Measurements from ENCODE around the gene SDK2.

Gene SDK2

GRCh38 chr17:73562896-73563295, 81.3 kb downstream of the SDK2 start:
- no peaks in the 10 kb centered on the region for H3K36me3 ChIP-seq (ENCODE audit: control insufficient read depth in 1 of 2, insufficient read depth in 2 of 2, low read length in 2 of 2)
- no peak overlapping the region for H3K27ac ChIP-seq (ENCODE audit: low read length)
- no peaks in the 10 kb centered on the region for H3K27me3 ChIP-seq (ENCODE audit: low read depth, low read length)
- no peaks in the 10 kb centered on the region for H3K4me1 ChIP-seq (ENCODE audit: control insufficient read depth in 1 of 2, insufficient read depth in 2 of 2, low read length in 2 of 2)
- H3K4me3 ChIP-seq (ENCODE audit: low read depth in 1 of 2, low read length in 2 of 2) = no peak overlapping the region
- no peaks in the 10 kb centered on the region for H3K9me3 ChIP-seq (ENCODE audit: control insufficient read depth in 1 of 2, low read length in 2 of 2)

- Histone ChIP-seq H3K4me3 (ENCODE audit: low read depth in 1 of 2, low read length in 2 of 2) (no peak overlapping the region), H3K27me3 (ENCODE audit: low read depth, low read length) (no peaks in the 10 kb centered on the region), H3K36me3 (ENCODE audit: control insufficient read depth in 1 of 2, insufficient read depth in 2 of 2, low read length in 2 of 2) (no peaks in the 10 kb centered on the region), H3K27ac (ENCODE audit: low read length) (no peak overlapping the region), H3K4me1 (ENCODE audit: control insufficient read depth in 1 of 2, insufficient read depth in 2 of 2, low read length in 2 of 2) (no peaks in the 10 kb centered on the region), H3K9me3 (ENCODE audit: control insufficient read depth in 1 of 2, low read length in 2 of 2) (no peaks in the 10 kb centered on the region)
Measured at GRCh38 chr17:73561111-73561510, 83.1 kb downstream of the SDK2 start.

DNA sequence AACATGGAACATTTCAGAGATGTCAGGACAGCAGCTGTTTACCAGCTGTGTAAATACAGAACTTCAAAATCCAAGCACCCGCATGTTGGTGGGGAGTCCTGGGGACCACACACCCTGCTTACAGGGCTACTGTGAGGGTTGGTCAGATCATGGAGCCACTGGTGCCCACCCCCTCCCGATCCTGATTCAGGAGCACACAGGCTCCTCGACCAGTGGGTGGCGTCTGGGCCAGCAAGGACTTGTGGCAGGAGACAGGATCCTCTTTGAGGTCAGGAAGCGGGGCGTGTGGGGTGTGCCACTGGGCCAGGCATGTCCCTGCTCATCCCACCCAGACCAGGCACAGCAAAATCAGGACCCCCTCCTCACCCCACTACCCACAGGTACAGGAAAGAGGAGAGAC, 83.6 kb downstream of the SDK2 start:
- H3K4me1 ChIP-seq (ENCODE audit: control insufficient read depth in 1 of 2, insufficient read depth in 2 of 2, low read length in 2 of 2) = no peaks in the 10 kb centered on the region

DNA sequence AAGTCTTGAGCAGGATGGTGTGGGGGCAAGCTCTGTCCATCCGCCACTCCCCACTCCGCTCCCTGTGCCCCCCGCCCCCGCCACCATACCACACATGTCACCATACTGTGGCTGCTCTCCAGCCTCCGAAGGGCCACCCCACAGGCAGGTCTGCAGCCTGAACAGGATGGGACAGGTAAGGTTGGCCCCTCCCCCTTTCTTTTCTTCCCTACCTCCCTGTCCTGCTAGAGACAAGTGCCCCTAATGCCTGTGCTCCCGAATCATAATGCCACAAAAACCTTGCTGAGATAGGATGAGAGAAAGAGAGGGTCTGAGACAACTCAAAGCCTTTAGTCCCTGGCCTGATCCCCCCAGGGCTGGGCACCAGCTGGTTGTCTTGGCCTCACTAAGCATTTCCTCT, 84.7 kb downstream of the SDK2 start:
- no peaks in the 10 kb centered on the region for H3K9me3 ChIP-seq (ENCODE audit: control insufficient read depth in 1 of 2, low read length in 2 of 2)
- H3K4me1 ChIP-seq (ENCODE audit: control insufficient read depth in 1 of 2, insufficient read depth in 2 of 2, low read length in 2 of 2) = no peaks in the 10 kb centered on the region
- H3K27me3 ChIP-seq (ENCODE audit: low read depth, low read length) = no peaks in the 10 kb centered on the region
- H3K27ac ChIP-seq (ENCODE audit: low read length) = no peak overlapping the region
- no peak overlapping the region for H3K4me3 ChIP-seq (ENCODE audit: low read depth in 1 of 2, low read length in 2 of 2)
- no peaks in the 10 kb centered on the region for H3K36me3 ChIP-seq (ENCODE audit: control insufficient read depth in 1 of 2, insufficient read depth in 2 of 2, low read length in 2 of 2)

More for the DNA sequence above, 83.6 kb downstream of the SDK2 start:
- no peaks in the 10 kb centered on the region for H3K9me3 ChIP-seq (ENCODE audit: control insufficient read depth in 1 of 2, low read length in 2 of 2)
- H3K4me3 ChIP-seq (ENCODE audit: low read depth in 1 of 2, low read length in 2 of 2) = no peak overlapping the region
- no peak overlapping the region for H3K27ac ChIP-seq (ENCODE audit: low read length)
- no peaks in the 10 kb centered on the region for H3K36me3 ChIP-seq (ENCODE audit: control insufficient read depth in 1 of 2, insufficient read depth in 2 of 2, low read length in 2 of 2)
- H3K27me3 ChIP-seq (ENCODE audit: low read depth, low read length) = no peaks in the 10 kb centered on the region

- no peaks in the 10 kb centered on the region for H3K36me3 ChIP-seq (ENCODE audit: control insufficient read depth in 1 of 2, insufficient read depth in 2 of 2, low read length in 2 of 2)
Measured at GRCh38 chr17:73555199-73555960, 88.9 kb downstream of the SDK2 start.

GRCh38 chr17:73554498-73554897, 89.7 kb downstream of the SDK2 start:
- H3K27me3 ChIP-seq (ENCODE audit: low read depth, low read length) = no peaks in the 10 kb centered on the region
- H3K9me3 ChIP-seq (ENCODE audit: control insufficient read depth in 1 of 2, low read length in 2 of 2) = no peaks in the 10 kb centered on the region
- H3K4me3 ChIP-seq (ENCODE audit: low read depth in 1 of 2, low read length in 2 of 2) = no peak overlapping the region
- no peaks in the 10 kb centered on the region for H3K36me3 ChIP-seq (ENCODE audit: control insufficient read depth in 1 of 2, insufficient read depth in 2 of 2, low read length in 2 of 2)
- H3K4me1 ChIP-seq (ENCODE audit: control insufficient read depth in 1 of 2, insufficient read depth in 2 of 2, low read length in 2 of 2) = no peaks in the 10 kb centered on the region
- H3K27ac ChIP-seq (ENCODE audit: low read length) = no peak overlapping the region

More at GRCh38 chr17:73555199-73555960, 88.9 kb downstream of the SDK2 start:
- Histone ChIP-seq H3K27me3 (ENCODE audit: low read depth, low read length) (no peaks in the 10 kb centered on the region), H3K4me3 (ENCODE audit: low read depth in 1 of 2, low read length in 2 of 2) (no peak overlapping the region), H3K4me1 (ENCODE audit: control insufficient read depth in 1 of 2, insufficient read depth in 2 of 2, low read length in 2 of 2) (no peaks in the 10 kb centered on the region), H3K9me3 (ENCODE audit: control insufficient read depth in 1 of 2, low read length in 2 of 2) (no peaks in the 10 kb centered on the region), H3K27ac (ENCODE audit: low read length) (no peak overlapping the region)

DNA sequence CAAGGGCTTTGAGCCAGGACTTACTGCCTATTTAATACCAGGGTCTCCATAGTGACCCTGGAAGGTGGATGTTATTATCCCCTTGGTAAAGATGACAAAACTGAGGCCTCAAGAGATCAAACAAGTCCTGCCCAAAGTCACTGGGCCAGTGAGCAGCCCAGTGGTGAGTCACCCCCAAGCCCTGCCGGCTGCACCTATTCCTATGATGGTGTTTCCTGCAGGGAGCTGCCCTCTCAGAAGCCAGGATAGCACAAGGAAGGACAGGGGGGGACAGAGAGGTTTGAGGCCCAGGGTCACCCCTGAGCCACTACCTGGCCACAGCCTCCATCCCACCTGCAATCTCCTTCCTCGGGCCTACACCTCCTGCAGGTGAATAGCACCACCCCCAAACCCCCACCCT, 90.9 kb downstream of the SDK2 start:
- Histone ChIP-seq H3K36me3 (ENCODE audit: control insufficient read depth in 1 of 2, insufficient read depth in 2 of 2, low read length in 2 of 2) (no peaks in the 10 kb centered on the region), H3K27me3 (ENCODE audit: low read depth, low read length) (no peaks in the 10 kb centered on the region), H3K27ac (ENCODE audit: low read length) (no peak overlapping the region), H3K4me3 (ENCODE audit: low read depth in 1 of 2, low read length in 2 of 2) (no peak overlapping the region), H3K9me3 (ENCODE audit: control insufficient read depth in 1 of 2, low read length in 2 of 2) (no peaks in the 10 kb centered on the region), H3K4me1 (ENCODE audit: control insufficient read depth in 1 of 2, insufficient read depth in 2 of 2, low read length in 2 of 2) (no peaks in the 10 kb centered on the region)

GRCh38 chr17:73552300-73553048, 91.8 kb downstream of the SDK2 start:
- Histone ChIP-seq H3K36me3 (ENCODE audit: control insufficient read depth in 1 of 2, insufficient read depth in 2 of 2, low read length in 2 of 2) (no peaks in the 10 kb centered on the region), H3K9me3 (ENCODE audit: control insufficient read depth in 1 of 2, low read length in 2 of 2) (no peaks in the 10 kb centered on the region), H3K27me3 (ENCODE audit: low read depth, low read length) (no peaks in the 10 kb centered on the region), H3K4me1 (ENCODE audit: control insufficient read depth in 1 of 2, insufficient read depth in 2 of 2, low read length in 2 of 2) (no peaks in the 10 kb centered on the region), H3K27ac (ENCODE audit: low read length) (no peak overlapping the region), H3K4me3 (ENCODE audit: low read depth in 1 of 2, low read length in 2 of 2) (no peak overlapping the region)

GRCh38 chr17:73551759-73552158, 92.5 kb downstream of the SDK2 start:
- Histone ChIP-seq H3K36me3 (ENCODE audit: control insufficient read depth in 1 of 2, insufficient read depth in 2 of 2, low read length in 2 of 2) (no peaks in the 10 kb centered on the region), H3K9me3 (ENCODE audit: control insufficient read depth in 1 of 2, low read length in 2 of 2) (no peaks in the 10 kb centered on the region), H3K27me3 (ENCODE audit: low read depth, low read length) (no peaks in the 10 kb centered on the region), H3K4me1 (ENCODE audit: control insufficient read depth in 1 of 2, insufficient read depth in 2 of 2, low read length in 2 of 2) (no peaks in the 10 kb centered on the region), H3K27ac (ENCODE audit: low read length) (no peak overlapping the region), H3K4me3 (ENCODE audit: low read depth in 1 of 2, low read length in 2 of 2) (no peak overlapping the region)

- no peaks in the 10 kb centered on the region for H3K36me3 ChIP-seq (ENCODE audit: control insufficient read depth in 1 of 2, insufficient read depth in 2 of 2, low read length in 2 of 2)
- no peak overlapping the region for H3K4me3 ChIP-seq (ENCODE audit: low read depth in 1 of 2, low read length in 2 of 2)
- H3K27me3 ChIP-seq (ENCODE audit: low read depth, low read length) = no peaks in the 10 kb centered on the region
- no peaks in the 10 kb centered on the region for H3K9me3 ChIP-seq (ENCODE audit: control insufficient read depth in 1 of 2, low read length in 2 of 2)
- H3K27ac ChIP-seq (ENCODE audit: low read length) = no peak overlapping the region
- H3K4me1 ChIP-seq (ENCODE audit: control insufficient read depth in 1 of 2, insufficient read depth in 2 of 2, low read length in 2 of 2) = no peaks in the 10 kb centered on the region
Measured at GRCh38 chr17:73551144-73551543, 93.1 kb downstream of the SDK2 start.

DNA sequence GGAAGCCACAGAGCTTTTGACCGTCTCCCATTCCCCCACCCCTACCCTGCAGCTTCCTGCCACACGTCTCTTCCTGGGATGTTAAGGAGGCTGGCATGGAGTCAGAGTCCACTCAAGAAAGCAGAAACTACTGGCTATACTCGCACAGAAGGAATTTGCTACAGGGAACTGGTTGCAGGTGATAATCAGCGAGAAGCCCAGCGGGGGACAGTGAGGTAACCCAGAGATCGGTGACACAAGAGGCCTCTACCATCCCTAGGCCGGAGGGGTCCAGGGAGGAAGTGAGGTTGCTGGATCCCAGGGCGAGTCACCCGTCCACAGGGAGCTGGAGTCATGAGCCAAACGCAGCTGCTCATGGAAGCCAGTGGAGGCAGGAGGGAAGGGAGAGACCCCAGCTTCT, 93.7 kb downstream of the SDK2 start:
- no peak overlapping the region for H3K27ac ChIP-seq (ENCODE audit: low read length)
- no peaks in the 10 kb centered on the region for H3K36me3 ChIP-seq (ENCODE audit: control insufficient read depth in 1 of 2, insufficient read depth in 2 of 2, low read length in 2 of 2)
- H3K4me1 ChIP-seq (ENCODE audit: control insufficient read depth in 1 of 2, insufficient read depth in 2 of 2, low read length in 2 of 2) = no peaks in the 10 kb centered on the region
- H3K9me3 ChIP-seq (ENCODE audit: control insufficient read depth in 1 of 2, low read length in 2 of 2) = no peaks in the 10 kb centered on the region
- no peak overlapping the region for H3K4me3 ChIP-seq (ENCODE audit: low read depth in 1 of 2, low read length in 2 of 2)
- H3K27me3 ChIP-seq (ENCODE audit: low read depth, low read length) = no peaks in the 10 kb centered on the region

Measured in muscle layer of duodenum (tissue), 2 donors.